WI38 (cell line): ENCODE measurements around the gene DNAAF1.

ENCODE experiments used
- H3K4me3 ChIP-seq: 2 replicates; pipeline ENCODE4 v1.5.1; 2011; ENCODE audit warnings: low read depth, mild to moderate bottlenecking, control low read depth, low read length
- CTCF ChIP-seq: IDR thresholded peaks from 2 replicates; pipeline ENCODE4 v1.5.1; 2012; ENCODE audit warnings: low read depth, mild to moderate bottlenecking, control low read depth, low read length

The DNAAF1 gene

GRCh38 chr16:84195201-84196093, 50.3 kb downstream of the DNAAF1 start:
- no peak overlapping the region for H3K4me3 ChIP-seq
- no peak for TF ChIP-seq CTCF

- no peak overlapping the region for H3K4me3 ChIP-seq
- TF ChIP-seq CTCF, result no peak
Observed at GRCh38 chr16:84196101-84196500, 51.0 kb downstream of the DNAAF1 start.

- H3K4me3 ChIP-seq, result no peak overlapping the region
- no peak for TF ChIP-seq CTCF
Observed at GRCh38 chr16:84196727-84197394, 51.8 kb downstream of the DNAAF1 start.

GRCh38 chr16:84197466-84198128, 52.5 kb downstream of the DNAAF1 start:
- no peak overlapping the region for H3K4me3 ChIP-seq
- TF ChIP-seq CTCF, result no peak

GRCh38 chr16:84198401-84198800, 53.3 kb downstream of the DNAAF1 start:
- TF ChIP-seq CTCF, result no peak
- H3K4me3 ChIP-seq, result no peak overlapping the region

GRCh38 chr16:84199097-84199496, 54.0 kb downstream of the DNAAF1 start:
- no peak overlapping the region for H3K4me3 ChIP-seq
- TF ChIP-seq CTCF, result no peak
